ENCODE data around the gene CNTNAP4. TPM values are rescaled to one million over a fixed set of nuclear protein-coding genes. Genes with fewer than 3 reads are reported as not detected.

The CNTNAP4 gene
- polyA plus RNA-seq, 1 donor (not counting 4 experiments of a cell fraction or from before 2014, with no cell fraction given): 0.08 TPM

DNA sequence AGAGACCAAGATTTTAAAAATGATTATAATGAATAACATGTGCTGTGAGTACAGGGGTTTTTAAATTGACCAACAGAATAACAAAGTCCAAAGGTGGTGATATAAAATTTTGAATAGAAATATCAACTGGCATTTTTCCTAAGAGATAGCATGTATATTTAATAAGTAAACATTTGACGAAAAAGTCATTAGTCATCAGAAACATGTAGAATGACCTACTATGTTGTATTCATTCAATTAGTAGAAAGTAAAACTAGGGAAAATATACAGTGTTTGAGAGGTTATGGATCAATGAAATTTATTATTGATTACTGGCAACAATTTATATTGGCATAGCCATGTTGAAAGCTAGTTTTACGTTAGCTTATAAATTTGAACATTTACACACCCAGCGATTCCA, 30.6 kb upstream of the CNTNAP4 start:
- TF ChIP-seq EZH2 (IDR thresholded peaks at IDR 0.05; ENCODE audit: low read length): no peak
- TF ChIP-seq, protein P1, sequence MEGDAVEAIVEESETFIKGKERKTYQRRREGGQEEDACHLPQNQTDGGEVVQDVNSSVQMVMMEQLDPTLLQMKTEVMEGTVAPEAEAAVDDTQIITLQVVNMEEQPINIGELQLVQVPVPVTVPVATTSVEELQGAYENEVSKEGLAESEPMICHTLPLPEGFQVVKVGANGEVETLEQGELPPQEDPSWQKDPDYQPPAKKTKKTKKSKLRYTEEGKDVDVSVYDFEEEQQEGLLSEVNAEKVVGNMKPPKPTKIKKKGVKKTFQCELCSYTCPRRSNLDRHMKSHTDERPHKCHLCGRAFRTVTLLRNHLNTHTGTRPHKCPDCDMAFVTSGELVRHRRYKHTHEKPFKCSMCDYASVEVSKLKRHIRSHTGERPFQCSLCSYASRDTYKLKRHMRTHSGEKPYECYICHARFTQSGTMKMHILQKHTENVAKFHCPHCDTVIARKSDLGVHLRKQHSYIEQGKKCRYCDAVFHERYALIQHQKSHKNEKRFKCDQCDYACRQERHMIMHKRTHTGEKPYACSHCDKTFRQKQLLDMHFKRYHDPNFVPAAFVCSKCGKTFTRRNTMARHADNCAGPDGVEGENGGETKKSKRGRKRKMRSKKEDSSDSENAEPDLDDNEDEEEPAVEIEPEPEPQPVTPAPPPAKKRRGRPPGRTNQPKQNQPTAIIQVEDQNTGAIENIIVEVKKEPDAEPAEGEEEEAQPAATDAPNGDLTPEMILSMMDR (optimal IDR thresholded peaks at IDR 0.05 in 1 of 3, IDR thresholded peaks at IDR 0.05 in 1 of 3, conservative IDR thresholded peaks at IDR 0.05 in 1 of 3; ENCODE audit: extremely low read depth in 1 of 3, insufficient read depth in 2 of 3, low read length in 3 of 3): no peak
- no peak overlapping the region for H3K9ac ChIP-seq (ENCODE audit: control insufficient read depth, extremely low read depth, insufficient read depth, low read length)
- no peak for FAIRE-seq

DNA sequence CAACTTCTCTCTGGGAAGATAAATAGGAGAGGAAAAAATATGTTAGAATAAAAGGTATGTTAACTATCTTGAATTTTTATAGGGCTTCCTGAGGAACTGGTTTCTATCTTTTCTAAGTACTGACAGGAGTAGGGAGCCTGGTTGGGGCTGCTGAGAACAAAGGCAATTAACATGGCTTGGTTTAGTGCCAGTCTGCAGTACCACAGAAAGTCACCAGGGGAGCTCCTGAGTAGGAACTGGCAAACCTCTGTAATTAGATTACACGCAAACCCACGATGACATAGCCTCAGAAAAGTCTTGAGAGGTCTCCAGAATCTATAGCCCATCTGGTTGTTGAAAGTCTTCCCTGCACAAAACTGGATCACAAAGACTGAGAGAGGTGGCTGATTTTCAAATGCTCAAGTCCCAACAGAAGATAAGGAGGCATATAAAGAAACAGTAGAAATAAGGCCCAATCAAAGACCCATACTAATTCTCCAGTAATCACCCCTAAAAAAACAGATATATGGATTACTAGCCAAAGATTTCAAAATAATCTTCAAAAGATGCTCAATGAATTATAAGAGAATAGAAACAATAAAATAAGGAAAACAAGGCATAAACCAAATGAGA, 11.7 kb upstream of the CNTNAP4 start:
- no peaks in the 10 kb centered on the region for H3K9me3 ChIP-seq (ENCODE audit: control insufficient read depth, low read depth, low read length)
- no peak overlapping the region for H3K9ac ChIP-seq (ENCODE audit: control insufficient read depth, extremely low read depth, insufficient read depth, low read length)
- no peak overlapping the region for H3K4me2 ChIP-seq (ENCODE audit: control insufficient read depth, extremely low read depth, insufficient read depth, low read depth, low read length)
- no peak for TF ChIP-seq EZH2 (IDR thresholded peaks at IDR 0.05; ENCODE audit: low read length)
- TF ChIP-seq, protein P1 (optimal IDR thresholded peaks at IDR 0.05 in 1 of 3, IDR thresholded peaks at IDR 0.05 in 1 of 3, conservative IDR thresholded peaks at IDR 0.05 in 1 of 3; ENCODE audit: extremely low read depth in 1 of 3, insufficient read depth in 2 of 3, low read length in 3 of 3): peak; percentile 12 to 69 (median 30)
- no peaks in the 10 kb centered on the region for H3K36me3 ChIP-seq (ENCODE audit: control insufficient read depth in 2 of 2, extremely low read depth in 1 of 2, insufficient read depth in 2 of 2, low read length in 2 of 2)
- no peaks in the 10 kb centered on the region for H3K9me1 ChIP-seq (ENCODE audit: control insufficient read depth, extremely low read depth, insufficient read depth, low read length)
- dilution Hi-C loops (cut with MboI; ENCODE audit: extremely low pct_ligation_motif_present, low sequenced_read_pairs): no loop called here
- H3K4me1 ChIP-seq (ENCODE audit: control insufficient read depth, extremely low read depth, insufficient read depth, low read length): no peaks in the 10 kb centered on the region
- H3K79me2 ChIP-seq (ENCODE audit: control insufficient read depth, insufficient read depth, low read length): no peaks in the 10 kb centered on the region
- H2AFZ ChIP-seq (ENCODE audit: control insufficient read depth, low read length): no peak overlapping the region
- no peaks in the 10 kb centered on the region for H4K20me1 ChIP-seq (ENCODE audit: control insufficient read depth, extremely low read depth, insufficient read depth, low read length)
- DNase-seq (ENCODE audit: low read depth, low spot score) (no peak), FAIRE-seq (no peak)
- H3K27me3 ChIP-seq (ENCODE audit: control insufficient read depth, extremely low read depth, insufficient read depth, low read length): no peaks in the 10 kb centered on the region
- no peak overlapping the region for H3K4me3 ChIP-seq (ENCODE audit: control insufficient read depth in 2 of 3, extremely low read depth in 1 of 3, insufficient read depth in 2 of 3, low read depth in 1 of 3, low read length in 3 of 3)
- H3K27ac ChIP-seq (ENCODE audit: control insufficient read depth, insufficient read depth, low read length): no peak overlapping the region

More for the DNA sequence above, 30.6 kb upstream of the CNTNAP4 start:
- no peak overlapping the region for H3K4me2 ChIP-seq (ENCODE audit: control insufficient read depth, extremely low read depth, insufficient read depth, low read depth, low read length)
- no peak for DNase-seq (ENCODE audit: low read depth, low spot score)
- no peaks in the 10 kb centered on the region for H3K9me1 ChIP-seq (ENCODE audit: control insufficient read depth, extremely low read depth, insufficient read depth, low read length)
- dilution Hi-C loops (cut with MboI; ENCODE audit: extremely low pct_ligation_motif_present, low sequenced_read_pairs): no loop called here
- H3K4me3 ChIP-seq (ENCODE audit: control insufficient read depth in 2 of 3, extremely low read depth in 1 of 3, insufficient read depth in 2 of 3, low read depth in 1 of 3, low read length in 3 of 3): no peak overlapping the region
- H3K27ac ChIP-seq (ENCODE audit: control insufficient read depth, insufficient read depth, low read length): no peak overlapping the region
- no peak overlapping the region for H2AFZ ChIP-seq (ENCODE audit: control insufficient read depth, low read length)
- H3K27me3 ChIP-seq (ENCODE audit: control insufficient read depth, extremely low read depth, insufficient read depth, low read length): no peaks in the 10 kb centered on the region
- no peaks in the 10 kb centered on the region for H4K20me1 ChIP-seq (ENCODE audit: control insufficient read depth, extremely low read depth, insufficient read depth, low read length)
- no peaks in the 10 kb centered on the region for H3K79me2 ChIP-seq (ENCODE audit: control insufficient read depth, insufficient read depth, low read length)
- H3K4me1 ChIP-seq (ENCODE audit: control insufficient read depth, extremely low read depth, insufficient read depth, low read length): no peaks in the 10 kb centered on the region
- no peaks in the 10 kb centered on the region for H3K36me3 ChIP-seq (ENCODE audit: control insufficient read depth in 2 of 2, extremely low read depth in 1 of 2, insufficient read depth in 2 of 2, low read length in 2 of 2)
- H3K9me3 ChIP-seq (ENCODE audit: control insufficient read depth, low read depth, low read length): no peaks in the 10 kb centered on the region

Data from keratinocyte (primary cell).